Caco-2 (cell line): ENCODE measurements around the gene ATP1B1. TPM values are rescaled to one million over a fixed set of nuclear protein-coding genes. Genes with fewer than 3 reads are reported as not detected.

Experiments used
- BruUV-seq: library from RNA; stranded (reverse); fragments of 400-500 nt; replicated peaks from 2 replicates; lab custom pipeline; 2021; lab: Mats Ljungman, UMichigan
- CTCF ChIA-PET: fragments of 300-600 bp; sonication (Branson Sonifier 250); formaldehyde crosslinking; loops from one replicate; lab custom pipeline; 2022; ENCODE audit warnings: antibody characterized with exemption; lab: Charles Lee
- POLR2A ChIA-PET: fragments of 300-600 bp; sonication (Branson Sonifier 250); formaldehyde crosslinking; loops from one replicate; lab custom pipeline; 2022; ENCODE audit warnings: antibody characterized with exemption; lab: Charles Lee
- DNase-seq, 2 experiments: peaks; one replicate each; pipeline versions ENCODE4 v3.0.0 to v3.0.0-alpha.2; 2020 to 2022
- H3K27me3 ChIP-seq: replicated peaks from 2 replicates; pipeline ENCODE4 v1.6.0; 2011; ENCODE audit warnings: low read length; ENCODE audit not compliant: control insufficient read depth, insufficient read depth
- H3K36me3 ChIP-seq: 2 replicates; pipeline ENCODE4 v1.5.1; 2011; ENCODE audit warnings: low read length; ENCODE audit not compliant: control insufficient read depth, insufficient read depth
- H3K4me1 ChIP-seq: fragments of 250-450 bp; sonication (Bioruptor Pico); 2 replicates; pipeline ENCODE4 v1.5.1; 2020; ENCODE audit warnings: mild to moderate bottlenecking
- H3K4me3 ChIP-seq: 2 replicates; pipeline ENCODE4 v1.5.1; 2011; ENCODE audit warnings: low read depth, mild to moderate bottlenecking, control low read depth, low read length
- H3K9me3 ChIP-seq: fragments of 250-450 bp; sonication (Bioruptor Pico); 2 replicates; pipeline ENCODE4 v1.5.1; 2020; ENCODE audit warnings: mild to moderate bottlenecking, moderate library complexity
- H3K27ac Mint-ChIP-seq: one replicate; pipeline ENCODE4 v1.8.0; 2022; ENCODE audit warnings: mixed read lengths; ENCODE audit not compliant: unreplicated experiment
- H3K27me3 Mint-ChIP-seq: one replicate; pipeline ENCODE4 v1.8.0; 2022; ENCODE audit warnings: mixed read lengths; ENCODE audit not compliant: insufficient read depth, unreplicated experiment
- H3K36me3 Mint-ChIP-seq: one replicate; pipeline ENCODE4 v1.8.0; 2022; ENCODE audit warnings: mild to moderate bottlenecking, mixed read lengths; ENCODE audit not compliant: insufficient read depth, unreplicated experiment
- H3K4me1 Mint-ChIP-seq: one replicate; pipeline ENCODE4 v1.8.0; 2022; ENCODE audit warnings: low read depth, mixed read lengths; ENCODE audit not compliant: unreplicated experiment
- H3K4me3 Mint-ChIP-seq: one replicate; pipeline ENCODE4 v1.8.0; 2022; ENCODE audit warnings: mild to moderate bottlenecking, moderate library complexity, mixed read lengths; ENCODE audit not compliant: unreplicated experiment
- H3K9me3 Mint-ChIP-seq: one replicate; pipeline ENCODE4 v1.8.0; 2022; ENCODE audit warnings: mixed read lengths; ENCODE audit not compliant: unreplicated experiment
- CTCF ChIP-seq, 2 experiments: fragments of 200-600 bp in 1 of 2; IDR thresholded peaks; 1 replicate in 1 of 2; 2 replicates in 1 of 2; pipeline versions ENCODE4 v1.5.1 to v1.8.0; 2011 to 2022; ENCODE audit warnings: antibody characterized with exemption in 1 of 2, control low read depth in 1 of 2, inconsistent platforms in 1 of 2, low read depth in 1 of 2, low read length in 1 of 2, mild to moderate bottlenecking in 1 of 2, moderate library complexity in 1 of 2; ENCODE audit not compliant: insufficient read depth in 1 of 2, severe bottlenecking in 1 of 2, unreplicated experiment in 1 of 2
- intact Hi-C: fragments of 100-400 bp; cut with micrococcal nuclease; formaldehyde crosslinking; loops from one replicate; pipeline ENCODE4 v1.10.0; 2022; ENCODE audit not compliant: unreplicated experiment
- total RNA-seq: library from RNA; stranded (reverse); gene quantifications from 2 replicates; pipeline ENCODE4 v1.2.3, GENCODE V29; 2022

ATP1B1 gene
- total RNA-seq, 1 experiment from 2014 or later: 320 TPM

- DNase-seq: peak; percentile 92 to 95
- TF ChIP-seq CTCF (IDR thresholded peaks at IDR 0.05; ENCODE audit: insufficient read depth in 1 of 2, low read depth in 1 of 2, low read length in 1 of 2, severe bottlenecking in 1 of 2, unreplicated experiment in 1 of 2): no peak
- peak overlapping the region; percentile 97 for H3K27ac Mint-ChIP-seq
- peaks cover 48% of the 10 kb centered on the region for H3K4me1 Mint-ChIP-seq
- H3K27me3 Mint-ChIP-seq: no peaks in the 10 kb centered on the region
- peaks cover 4% of the 10 kb centered on the region; the same call in 1 of the 2 replicates for H3K36me3 ChIP-seq
- H3K4me3 Mint-ChIP-seq: peak overlapping the region; percentile 99
- ChIA-PET CTCF (interaction anchor here (0.7 to 1.5 kb wide), 4 partner anchors 9 to 506 kb away, joined by 3 to 7 read pairs (median 4); no protein-coding TSS in a partner anchor), POLR2A (interaction anchor here (0.6 to 1.3 kb wide), 5 partner anchors 22 to 506 kb away, joined by 3 to 10 read pairs (median 4); no protein-coding TSS in a partner anchor)
- no peaks in the 10 kb centered on the region for H3K27me3 ChIP-seq
- no TSS peak for BruUV-seq
- H3K36me3 Mint-ChIP-seq: peaks cover 88% of the 10 kb centered on the region
- peak overlapping the region; percentile 99 for H3K4me3 ChIP-seq
- H3K9me3 Mint-ChIP-seq: no peaks in the 10 kb centered on the region
- H3K9me3 ChIP-seq: no peaks in the 10 kb centered on the region
- peaks cover 58% of the 10 kb centered on the region for H3K4me1 ChIP-seq
- intact Hi-C loops: loop anchor here (1.0 to 10.0 kb wide), 8 partner anchors 149 to 506 kb away; no protein-coding TSS in a partner anchor
Observed at GRCh38 chr1:169109561-169110134, 3.2 kb downstream of the ATP1B1 start.

- no peak for DNase-seq
- Mint-ChIP-seq H3K4me1 (peaks cover 49% of the 10 kb centered on the region), H3K4me3 (peak overlapping the region; percentile 99), H3K27me3 (no peaks in the 10 kb centered on the region), H3K27ac (peak overlapping the region; percentile 97), H3K36me3 (peaks cover 94% of the 10 kb centered on the region), H3K9me3 (no peaks in the 10 kb centered on the region)
- Histone ChIP-seq H3K4me3 (peak overlapping the region; percentile 32), H3K4me1 (peaks cover 55% of the 10 kb centered on the region), H3K27me3 (no peaks in the 10 kb centered on the region), H3K36me3 (peaks cover 4% of the 10 kb centered on the region; the same call in 1 of the 2 replicates), H3K9me3 (no peaks in the 10 kb centered on the region)
- ChIA-PET CTCF (interaction anchor here (0.7 to 1.5 kb wide), 3 partner anchors 9 to 235 kb away, joined by 3 to 4 read pairs (median 4); no protein-coding TSS in a partner anchor), POLR2A (interaction anchor here (0.6 to 1.3 kb wide), 4 partner anchors 23 to 920 kb away, joined by 3 to 6 read pairs (median 4); no protein-coding TSS in a partner anchor)
- intact Hi-C loops: loop anchor here (1.0 kb wide), 1 partner anchor 235 kb away; no protein-coding TSS in a partner anchor
- BruUV-seq: no TSS peak
- TF ChIP-seq CTCF (IDR thresholded peaks at IDR 0.05; ENCODE audit: insufficient read depth in 1 of 2, low read depth in 1 of 2, low read length in 1 of 2, severe bottlenecking in 1 of 2, unreplicated experiment in 1 of 2): no peak
Observed at GRCh38 chr1:169110236-169110635, 3.7 kb downstream of the ATP1B1 start.

GRCh38 chr1:169110689-169111447 is 4.4 kb downstream of the ATP1B1 start:
- Mint-ChIP-seq H3K4me3 (peak overlapping the region; percentile 99), H3K4me1 (peaks cover 49% of the 10 kb centered on the region), H3K27me3 (no peaks in the 10 kb centered on the region), H3K27ac (peak overlapping the region; percentile 97), H3K36me3 (peaks cover 100% of the 10 kb centered on the region), H3K9me3 (no peaks in the 10 kb centered on the region)
- no peak for TF ChIP-seq CTCF (IDR thresholded peaks at IDR 0.05; ENCODE audit: insufficient read depth in 1 of 2, low read depth in 1 of 2, low read length in 1 of 2, severe bottlenecking in 1 of 2, unreplicated experiment in 1 of 2)
- Histone ChIP-seq H3K4me3 (peak overlapping the region; percentile 32), H3K4me1 (peaks cover 55% of the 10 kb centered on the region), H3K9me3 (no peaks in the 10 kb centered on the region), H3K36me3 (peaks cover 4% of the 10 kb centered on the region; the same call in 1 of the 2 replicates), H3K27me3 (no peaks in the 10 kb centered on the region)
- CTCF ChIA-PET: interaction anchor here (0.7 kb wide), 1 partner anchor 9 kb away, joined by 4 read pairs; no protein-coding TSS in a partner anchor
- POLR2A ChIA-PET: interaction anchor here (0.6 kb wide), 1 partner anchor 920 kb away, joined by 6 read pairs; no protein-coding TSS in a partner anchor
- DNase-seq: no peak
- intact Hi-C loops: loop anchor here (1.0 kb wide), 1 partner anchor 234 kb away; no protein-coding TSS in a partner anchor
- no TSS peak for BruUV-seq
